HG03457 (cell line): ENCODE results near the gene TMCC1.
"Not testable (repeated sequence)": the region's sequence is repeated elsewhere in the genome, so short reads cannot be mapped to it uniquely, and the experiment has no call there.

Source experiments
- ATAC-seq: cut with Tn5 transposase; IDR thresholded peaks from one replicate; pipeline ENCODE4 v1.9.1; 2021; ENCODE audit warnings: moderate number of reproducible peaks; ENCODE audit not compliant: unreplicated experiment

The TMCC1 gene

DNA sequence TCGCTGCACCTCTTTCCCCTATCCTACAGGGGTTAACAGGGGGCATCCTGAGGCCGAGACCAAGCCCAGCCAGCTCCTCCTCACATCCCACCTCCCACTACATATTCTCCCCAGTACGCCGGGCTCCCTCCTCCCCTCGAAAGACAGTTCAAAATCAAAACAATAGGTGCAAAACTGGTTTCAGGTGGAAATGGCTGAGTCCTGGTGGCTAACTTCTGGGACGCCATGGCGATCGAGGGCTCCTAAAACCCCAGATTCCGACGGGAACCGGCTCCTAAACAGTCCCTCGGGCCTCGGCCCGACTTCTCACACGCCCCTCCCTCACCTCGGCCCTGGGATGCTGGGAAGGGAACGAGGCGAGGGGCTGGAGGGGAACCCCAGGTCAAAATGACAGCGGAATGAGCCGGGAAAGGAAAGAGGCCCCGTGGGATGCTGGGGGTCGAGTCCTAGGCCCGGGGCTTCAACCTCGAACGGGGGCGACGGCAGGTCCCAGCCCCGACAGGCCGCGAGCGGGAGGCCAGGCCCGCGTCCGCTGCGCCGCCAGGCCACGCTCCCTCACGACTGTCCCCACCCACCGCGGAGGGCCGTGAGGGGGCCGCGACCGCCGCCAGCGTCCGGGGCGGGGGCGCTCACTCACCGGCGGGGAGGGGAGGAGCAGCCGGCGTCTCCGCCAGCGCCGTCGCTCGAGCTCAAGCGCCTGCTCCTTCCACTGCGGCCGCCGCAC lies 492 bp downstream of the TMCC1 start:
- ATAC-seq = peak; percentile 44

DNA sequence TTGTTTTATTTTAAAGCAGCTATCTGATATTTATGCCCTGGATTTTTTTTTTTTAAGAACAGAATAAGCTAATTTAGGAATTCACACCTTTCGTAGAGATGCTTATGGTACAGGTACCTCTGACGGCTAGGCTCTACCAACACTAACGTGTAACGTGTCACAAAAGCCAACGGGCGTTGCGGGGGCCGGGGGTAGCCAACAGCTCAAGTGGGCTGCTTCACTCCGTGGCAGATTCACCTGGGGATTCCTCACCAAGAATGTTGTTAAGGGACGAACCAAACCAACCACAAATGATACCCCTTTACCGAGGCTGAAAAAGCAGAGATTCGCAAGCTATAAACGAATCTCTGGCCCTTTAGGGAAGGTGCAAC lies 1.0 kb downstream of the TMCC1 start:
- no peak for ATAC-seq

DNA sequence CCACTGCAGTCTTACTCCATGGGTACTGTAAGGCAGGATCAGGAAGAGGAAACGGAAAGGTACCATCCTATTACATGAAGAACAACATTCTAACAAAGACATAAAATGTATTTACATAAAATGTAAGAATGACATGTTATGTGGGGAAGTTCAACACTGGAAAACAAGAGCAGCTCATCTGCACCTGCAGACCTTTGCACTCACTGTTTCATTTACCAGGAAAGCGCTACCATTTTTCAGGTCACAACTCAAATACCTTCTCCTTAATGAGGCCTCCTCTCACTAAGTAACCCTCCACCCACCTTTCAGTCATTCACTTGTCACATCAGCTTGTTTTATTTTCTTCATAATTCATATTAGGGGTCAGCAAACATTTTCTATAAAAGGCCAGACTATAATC lies 2.6 kb downstream of the TMCC1 start:
- ATAC-seq = no peak

DNA sequence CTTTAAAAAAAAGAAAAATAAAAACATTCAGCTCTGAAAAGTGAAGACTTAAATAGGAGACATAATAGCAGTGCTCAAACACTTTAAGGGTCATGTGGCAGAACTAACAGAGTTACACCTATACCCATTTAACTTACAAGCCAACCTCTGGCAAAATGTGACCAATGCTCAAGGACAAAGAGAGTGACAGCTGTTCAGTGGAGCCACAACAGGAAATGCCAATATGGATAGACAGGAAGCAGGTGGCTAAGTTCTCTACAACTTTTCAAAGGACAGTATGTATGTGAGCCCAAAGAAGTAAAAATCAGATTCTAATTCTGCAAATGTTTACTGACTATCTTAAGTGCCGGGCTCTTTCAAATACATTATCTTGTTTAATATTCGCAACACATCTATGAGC lies 3.4 kb downstream of the TMCC1 start:
- no peak for ATAC-seq

DNA sequence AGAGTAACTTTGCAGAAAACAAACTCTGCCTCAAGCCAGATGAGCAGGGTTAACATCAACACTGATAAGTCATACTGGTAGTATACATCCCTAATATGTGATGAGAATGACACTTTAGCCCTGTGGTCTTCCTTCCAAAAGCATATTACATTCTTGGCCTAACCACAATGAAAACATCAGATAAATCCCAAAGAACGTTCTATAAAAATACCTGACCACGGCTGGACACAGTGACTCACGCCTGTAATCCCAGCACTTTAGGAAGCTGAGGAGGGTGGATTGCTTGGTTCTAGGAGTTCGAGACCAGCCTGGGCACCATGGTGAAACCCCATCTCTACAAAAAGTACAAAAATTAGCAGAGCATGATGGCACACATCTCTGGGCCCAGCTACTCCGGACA lies 4.7 kb downstream of the TMCC1 start:
- ATAC-seq = no peak

DNA sequence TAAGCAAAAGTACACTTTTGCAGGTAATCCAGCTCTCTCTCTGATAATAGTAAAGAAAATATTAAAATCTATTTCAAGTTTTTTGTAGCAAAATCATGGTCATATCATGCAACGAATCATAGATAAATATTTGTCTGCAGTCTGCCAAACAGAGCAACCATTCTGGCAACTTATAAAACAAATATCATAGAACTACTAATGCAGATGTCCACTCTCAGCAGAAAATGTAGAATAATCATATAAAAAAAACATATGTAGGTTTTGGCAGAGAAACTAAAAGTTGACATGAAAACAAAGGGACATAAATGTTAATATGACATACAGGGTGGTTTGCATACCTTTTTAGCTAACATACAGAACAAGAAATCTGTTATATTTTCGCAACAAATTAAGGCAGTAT lies 12.2 kb downstream of the TMCC1 start:
- ATAC-seq = no peak

DNA sequence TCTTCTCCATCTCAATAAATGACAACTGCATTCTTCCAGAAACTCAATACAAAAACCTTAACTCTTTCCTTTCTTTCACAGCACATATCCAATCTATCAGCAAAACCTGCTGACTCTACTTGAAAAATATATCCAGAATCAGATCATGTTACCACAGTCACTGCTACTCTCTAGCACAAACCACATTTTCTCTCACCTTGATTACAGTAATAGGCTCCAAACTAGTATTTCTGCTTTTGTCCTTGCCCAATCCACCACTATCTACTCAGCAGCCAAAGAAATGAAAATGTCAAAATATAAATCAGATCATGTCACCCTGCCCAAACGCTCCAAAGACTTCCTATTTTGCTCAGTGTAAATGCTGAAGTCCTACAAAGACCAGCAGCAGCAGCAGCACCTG lies 15.2 kb downstream of the TMCC1 start:
- no peak for ATAC-seq

DNA sequence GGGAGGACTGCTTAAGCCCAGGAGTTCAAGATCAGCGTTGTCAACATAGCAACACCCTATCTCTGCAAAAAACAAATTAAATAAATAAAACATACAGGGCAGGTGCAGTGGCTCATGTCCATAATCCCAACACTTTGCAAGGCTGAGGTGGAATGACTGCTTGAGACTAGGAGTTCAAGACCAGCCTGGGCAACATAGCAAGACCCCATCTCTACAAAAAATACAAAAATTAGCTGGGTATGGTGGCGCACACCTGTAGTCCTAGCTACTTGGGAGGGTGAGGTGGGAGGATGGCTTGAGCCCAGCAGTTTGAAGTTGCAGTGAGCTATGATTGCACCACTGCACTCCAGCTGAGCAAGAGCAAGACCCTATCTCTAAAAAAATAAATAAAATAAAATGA lies 19.0 kb downstream of the TMCC1 start:
- not testable (repeated sequence) for ATAC-seq

DNA sequence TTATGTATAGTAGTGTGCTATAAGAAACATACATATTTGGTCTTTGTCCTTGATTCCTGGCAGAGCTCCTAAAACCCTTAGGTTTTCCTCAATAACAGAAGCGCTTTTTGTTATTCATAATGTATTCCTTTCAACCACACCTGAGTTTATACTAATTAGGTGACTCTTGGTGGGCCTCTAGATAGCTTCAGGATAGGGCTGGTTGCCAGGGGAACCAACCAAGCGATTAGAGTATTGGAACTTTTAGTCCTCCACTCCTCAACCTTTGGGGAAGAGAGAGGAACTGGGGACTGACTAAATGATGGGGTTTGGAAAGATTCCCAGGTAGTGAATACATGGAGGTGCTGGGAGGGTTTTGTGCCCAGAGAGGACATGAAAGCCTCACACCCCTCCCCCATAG lies 24.6 kb downstream of the TMCC1 start:
- ATAC-seq = no peak

DNA sequence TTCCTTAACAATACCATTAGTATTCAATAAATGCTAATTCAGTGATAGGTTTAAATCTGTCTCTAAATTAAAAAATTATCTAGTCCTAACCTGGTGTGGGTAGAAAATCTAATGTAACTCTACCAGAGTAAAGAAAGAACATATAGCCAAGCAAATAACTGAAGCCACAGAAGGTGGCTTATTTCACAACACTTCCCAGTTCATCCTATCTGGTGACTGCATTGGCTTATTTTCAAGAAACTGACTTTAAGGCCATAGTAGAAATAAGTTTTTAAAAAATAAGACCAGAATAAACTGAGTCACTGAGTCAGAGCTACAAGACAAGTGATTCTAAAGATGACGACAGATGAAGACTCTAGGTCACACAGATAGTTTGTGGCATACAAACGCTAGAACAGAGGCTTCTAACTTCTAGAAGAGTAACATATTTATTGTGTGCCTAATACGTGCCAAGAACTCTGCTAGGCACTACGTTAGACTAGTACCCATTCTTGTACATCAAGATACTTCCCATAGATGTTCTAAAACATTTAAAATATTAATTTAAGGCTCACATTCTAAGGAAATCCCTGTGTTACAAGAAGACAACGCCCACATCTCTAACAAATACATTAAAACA lies 25.9 kb downstream of the TMCC1 start:
- ATAC-seq = no peak

DNA sequence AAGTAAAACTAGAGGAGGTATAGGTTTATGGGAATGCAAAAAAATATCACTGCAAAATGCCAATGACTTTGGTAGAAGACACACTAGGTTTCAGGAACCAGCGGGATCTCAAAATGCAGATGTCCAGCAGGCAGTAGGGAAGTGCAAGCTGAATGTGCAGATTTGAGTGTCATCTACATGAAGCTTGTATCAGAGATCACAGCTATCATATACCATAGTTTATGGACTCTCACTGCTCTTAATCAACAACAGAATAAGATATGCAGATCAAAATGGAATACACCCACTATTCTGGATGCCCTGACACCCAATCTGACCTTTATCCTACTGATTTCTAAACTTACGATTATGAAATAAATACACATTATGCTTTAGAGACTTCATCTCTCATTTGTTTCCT lies 27.7 kb downstream of the TMCC1 start:
- no peak for ATAC-seq

DNA sequence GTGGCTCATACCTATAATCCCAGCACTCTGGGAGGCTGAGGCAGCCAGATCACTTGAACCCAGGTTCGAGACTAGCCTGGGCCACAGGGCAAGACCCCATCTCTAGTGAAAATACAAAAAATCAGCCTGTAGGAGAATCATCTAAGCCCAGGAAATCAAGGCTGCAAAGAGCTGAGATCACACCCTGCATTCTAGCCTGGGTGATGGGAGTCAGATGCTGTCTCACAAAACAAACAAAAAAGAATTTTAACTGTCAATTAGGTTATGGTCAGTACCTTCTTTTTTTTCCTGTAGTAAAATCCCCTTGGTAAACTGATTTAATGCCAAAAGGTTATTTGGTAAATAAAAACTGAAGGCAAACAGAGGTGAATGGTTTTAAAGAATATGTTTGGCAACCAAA lies 29.0 kb downstream of the TMCC1 start:
- ATAC-seq = no peak

DNA sequence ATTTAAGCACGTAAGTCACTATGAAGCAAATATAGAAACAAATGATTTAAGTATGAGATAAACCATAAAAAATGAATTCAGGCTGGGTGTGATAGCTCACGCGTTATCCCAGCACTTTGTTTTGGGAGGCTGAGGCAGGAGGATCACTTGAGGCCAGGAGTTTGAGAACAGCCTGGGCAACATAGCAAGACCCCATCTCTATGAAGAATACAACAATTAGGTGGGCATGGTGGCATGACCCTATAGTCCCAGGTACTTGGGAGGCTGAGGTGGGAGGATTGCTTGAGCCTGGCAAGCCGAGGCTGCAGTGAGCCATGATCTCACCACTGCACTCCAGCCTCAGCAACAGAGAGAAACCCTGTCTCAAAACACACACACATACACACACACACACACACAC lies 34.2 kb downstream of the TMCC1 start:
- no peak for ATAC-seq

DNA sequence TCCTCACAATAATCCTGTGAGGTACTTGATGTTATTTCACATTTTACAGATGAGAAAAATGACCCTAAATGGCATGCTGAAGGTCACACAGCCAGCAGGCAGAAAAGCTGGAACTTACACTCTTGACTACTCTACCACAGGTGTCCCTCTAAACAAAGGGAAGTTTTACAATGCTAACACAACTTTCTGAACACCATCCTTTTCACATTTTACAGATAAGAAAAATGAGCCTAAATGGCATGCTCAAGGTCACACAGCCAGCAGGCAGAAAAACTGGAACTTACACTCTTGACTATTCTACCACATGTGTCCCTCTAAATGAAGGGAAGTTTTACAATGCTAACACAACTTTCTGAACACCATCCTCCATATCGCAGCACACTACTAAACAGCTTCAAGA lies 35.6 kb downstream of the TMCC1 start:
- ATAC-seq = no peak

DNA sequence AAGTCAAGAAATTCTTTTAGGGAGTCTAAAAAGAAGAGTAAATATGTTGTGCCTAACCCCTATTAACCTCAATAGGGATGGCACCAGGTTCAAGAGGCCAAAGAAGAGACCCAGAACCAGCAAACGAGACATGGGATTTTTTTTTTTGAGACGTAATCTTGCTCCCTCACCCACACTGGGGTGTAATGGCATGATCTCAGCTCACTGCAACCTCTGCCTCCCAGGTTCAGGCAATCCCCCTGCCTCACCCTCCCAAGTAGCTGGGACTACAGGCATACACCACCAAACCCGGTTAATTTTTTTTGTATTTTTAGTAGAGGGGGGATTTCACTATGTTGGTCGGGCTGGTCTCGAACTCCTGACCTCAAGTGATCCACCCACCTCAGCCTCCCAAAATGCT lies 36.7 kb downstream of the TMCC1 start:
- not testable (repeated sequence) for ATAC-seq

DNA sequence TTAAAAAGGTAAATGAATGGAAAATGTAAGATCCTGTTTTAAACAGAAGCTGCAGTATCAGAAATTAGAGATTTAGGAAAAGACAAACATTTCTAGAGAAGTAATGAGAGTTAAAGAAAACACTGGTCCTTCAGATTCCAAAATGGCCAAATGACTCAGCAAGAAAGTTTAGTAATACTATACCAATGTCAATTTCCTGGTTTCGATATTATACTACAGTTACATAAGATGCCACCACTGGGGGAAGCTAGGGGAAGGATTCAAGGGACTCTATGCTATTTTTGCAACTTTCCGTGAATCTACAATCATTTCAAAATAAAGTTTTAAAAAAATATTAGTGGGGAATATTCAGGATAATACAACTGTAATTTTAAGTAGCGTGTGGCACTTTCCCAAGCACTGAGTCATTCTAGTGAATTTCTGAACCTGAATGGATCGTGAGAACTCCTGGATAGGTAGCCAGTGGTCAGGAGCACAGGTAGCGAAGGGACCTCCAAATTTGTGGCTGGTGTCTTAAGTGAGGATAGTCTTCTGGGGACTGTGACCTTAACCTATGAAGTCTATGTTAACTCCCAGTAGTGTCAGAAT lies 37.6 kb downstream of the TMCC1 start:
- no peak for ATAC-seq

DNA sequence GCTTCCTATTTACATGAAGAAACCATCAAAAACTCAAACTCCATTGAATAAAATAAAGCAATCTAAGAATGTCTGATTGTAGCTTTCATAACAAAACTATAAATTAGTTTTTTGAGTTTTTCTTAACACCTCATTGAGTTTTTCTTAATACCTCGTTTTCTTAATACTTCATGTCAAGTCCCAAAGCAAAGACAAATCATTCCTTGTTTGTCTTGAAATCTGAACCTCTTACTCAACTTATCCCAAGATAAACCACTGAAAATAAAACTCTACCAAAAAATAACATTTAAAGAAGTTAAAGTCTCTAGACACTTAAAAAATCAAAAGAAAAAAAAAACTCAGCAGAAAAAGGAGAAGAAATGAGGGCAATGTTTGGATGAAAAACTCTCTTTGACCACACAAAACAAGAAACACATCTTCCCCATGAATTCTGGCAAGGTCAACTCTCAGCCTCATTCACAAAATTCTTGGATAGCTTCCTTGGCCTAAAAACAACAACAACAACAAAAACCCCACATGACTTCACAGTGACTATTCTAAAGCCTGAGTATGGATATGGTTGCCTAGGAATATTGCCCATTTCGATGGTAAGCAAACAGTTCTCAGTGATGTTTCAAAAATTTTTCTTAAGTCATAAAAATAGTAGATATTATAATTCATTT lies 38.2 kb downstream of the TMCC1 start:
- no peak for ATAC-seq

DNA sequence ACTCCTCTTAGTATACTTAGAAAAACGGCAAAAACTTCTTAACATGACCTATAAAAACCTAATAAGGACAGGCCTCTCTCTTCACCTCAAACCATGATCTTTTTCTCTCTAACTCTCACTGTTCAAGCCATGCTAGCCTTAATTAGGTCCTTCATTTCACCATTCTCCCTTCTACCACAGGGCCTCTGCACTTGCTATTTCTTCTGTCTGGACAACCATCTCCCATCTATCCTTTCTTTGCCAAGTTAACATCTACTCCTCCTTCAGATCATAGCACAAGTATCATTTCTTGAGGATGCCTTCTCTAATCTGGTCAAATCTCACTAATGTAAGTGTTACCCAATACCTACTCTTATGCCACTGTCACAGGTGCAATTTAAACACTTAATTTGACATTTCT lies 39.1 kb downstream of the TMCC1 start:
- ATAC-seq = no peak

DNA sequence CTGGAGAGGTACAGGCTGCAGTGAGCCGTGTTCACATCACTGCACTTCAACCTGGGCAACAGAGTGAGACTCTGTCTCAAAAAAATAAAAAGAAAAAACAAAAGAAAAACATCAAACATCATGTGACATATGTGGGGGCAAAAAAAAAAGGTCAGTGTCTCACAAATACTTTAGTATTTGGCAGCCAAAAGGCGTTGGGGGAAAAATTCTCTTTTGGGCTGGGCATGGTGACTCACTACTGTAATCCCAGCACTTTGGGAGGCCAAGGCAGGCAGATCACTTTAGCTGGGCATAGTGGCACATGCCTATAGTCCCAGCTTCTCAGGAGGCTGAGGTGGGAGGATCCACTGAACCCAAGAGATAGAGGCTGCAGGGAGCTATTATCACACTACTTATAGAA lies 47.6 kb downstream of the TMCC1 start:
- no peak for ATAC-seq

DNA sequence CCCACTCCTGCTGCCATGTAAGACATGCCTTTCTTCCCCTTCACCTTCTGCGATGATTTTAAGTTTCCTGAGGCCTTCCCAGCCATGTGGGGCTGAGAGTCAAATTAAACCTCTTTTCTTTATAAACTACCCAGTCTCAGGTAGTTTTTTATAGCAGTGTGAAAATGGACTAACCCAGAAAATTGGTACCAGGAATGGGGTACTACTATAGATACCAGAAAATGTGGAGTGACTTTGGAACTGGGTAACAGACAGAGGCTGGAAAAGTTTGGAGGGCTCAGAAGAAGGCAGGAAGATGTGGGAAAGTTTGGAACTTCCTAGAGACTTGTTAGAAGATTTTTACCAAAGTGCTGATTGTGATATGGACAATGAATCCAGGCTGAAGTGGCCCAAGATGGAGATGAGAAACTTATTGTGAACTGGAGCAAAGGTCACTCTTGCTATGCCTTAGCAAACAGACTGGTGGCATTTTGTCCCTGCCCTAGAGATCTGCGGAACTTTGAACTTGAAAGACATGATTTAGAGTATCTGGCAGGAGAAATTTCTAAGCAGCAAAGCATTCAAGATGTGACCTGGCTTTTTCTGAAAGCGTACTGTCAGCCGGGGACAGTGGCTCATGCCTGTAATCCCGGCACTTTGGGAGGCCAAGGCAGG lies 52.7 kb downstream of the TMCC1 start:
- ATAC-seq = no peak

DNA sequence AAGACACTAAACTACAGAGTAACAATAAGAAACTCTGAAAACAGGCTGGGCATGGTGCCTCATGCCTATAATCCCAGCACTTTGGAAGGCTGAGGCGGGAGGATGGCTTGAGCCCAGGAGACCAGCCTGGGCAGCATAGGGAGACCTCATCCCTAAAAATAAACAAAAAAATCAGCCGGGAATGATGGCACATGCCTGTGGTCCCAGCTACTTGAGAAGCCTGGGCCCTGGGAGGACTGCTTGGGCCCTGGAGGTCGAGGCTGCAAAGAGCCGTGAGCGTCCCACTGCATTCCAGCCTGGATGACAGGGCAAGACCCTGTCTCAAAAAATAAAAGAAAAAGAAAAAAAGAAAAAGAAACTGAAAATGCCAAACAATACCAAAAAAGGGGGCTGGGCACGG lies 55.4 kb downstream of the TMCC1 start:
- ATAC-seq = no peak
